H1 (cell line): ENCODE data around the gene NPBWR2. TPM values are rescaled to one million over a fixed set of nuclear protein-coding genes. Genes with fewer than 3 reads are reported as not detected.

Experiments used
- E2F6 ChIP-seq: IDR thresholded peaks from 2 replicates; pipeline ENCODE4 v1.6.1; 2012; ENCODE audit warnings: inconsistent platforms
- EGR1 ChIP-seq: IDR thresholded peaks from 2 replicates; pipeline ENCODE4 v1.6.1; 2011; ENCODE audit warnings: low read depth, low read length, borderline replicate concordance
- GABPA ChIP-seq: IDR thresholded peaks from 2 replicates; pipeline ENCODE4 v1.6.1; 2011; ENCODE audit warnings: mild to moderate bottlenecking, low read length, moderate library complexity, borderline replicate concordance; ENCODE audit not compliant: insufficient read depth
- GTF2F1 ChIP-seq: IDR thresholded peaks from 2 replicates; pipeline ENCODE4 v1.6.1; 2012; ENCODE audit warnings: low read depth, low read length, improper control_type of control experiment, borderline replicate concordance
- NANOG ChIP-seq: IDR thresholded peaks from 2 replicates; pipeline ENCODE4 v1.6.1; 2011; ENCODE audit warnings: low read length, low read depth, mild to moderate bottlenecking, inconsistent platforms; ENCODE audit not compliant: insufficient read depth, poor library complexity, severe bottlenecking
- POLR2A ChIP-seq, 2 experiments: IDR thresholded peaks; 1 replicate in 1 of 2; 2 replicates in 1 of 2; pipeline ENCODE4 v1.6.1; 2011; ENCODE audit warnings: low read depth in 2 of 2, low read length in 2 of 2, mild to moderate bottlenecking in 2 of 2; ENCODE audit errors: control extremely low read depth in 1 of 2
- POLR2AphosphoS5 ChIP-seq: IDR thresholded peaks from 2 replicates; pipeline ENCODE4 v1.6.1; 2011; ENCODE audit warnings: low read depth, low read length
- RFX5 ChIP-seq: IDR thresholded peaks from 2 replicates; pipeline ENCODE4 v1.6.1; 2011; ENCODE audit warnings: low read depth, low read length, improper control_type of control experiment, borderline replicate concordance
- ZNF274 ChIP-seq: IDR thresholded peaks from 2 replicates; pipeline ENCODE4 v1.7.0; 2012; ENCODE audit warnings: low read length, borderline replicate concordance; ENCODE audit errors: extremely low read depth
- polyA plus RNA-seq, 7 experiments: library from polyadenylated mRNA; depleted of rRNA in 3 of 7; stranded (reverse) in 5 of 7; unstranded in 2 of 7; fragments of >200 nt in 5 of 7; fragments of 200-250 nt in 2 of 7; gene quantifications; 1 replicate in 5 of 7; 2 replicates in 1 of 7; 4 replicates in 1 of 7; pipeline versions ENCODE4 v1.2.1 to v1.2.3, GENCODE V29; 2011 to 2013; ENCODE audit warnings: missing spikeins in 2 of 7, mixed read lengths in 2 of 7
- total RNA-seq: library from RNA; stranded (reverse); fragmentation: NEBNext Ultra II Directional; extraction: Animal tissue kit (Norgen Biotek cat#: 25700); gene quantifications from 2 replicates; pipeline ENCODE4 v1.2.1, GENCODE V29; 2021

Gene NPBWR2
- total and polyA plus RNA-seq, 2 of the 8 experiments (the other 6 are each of a cell fraction or from before 2014, with no cell fraction given) = not detected

- no peak for TF ChIP-seq GABPA
- TF ChIP-seq RFX5 = no peak
- no peak for TF ChIP-seq E2F6
- no peak for TF ChIP-seq ZNF274
- TF ChIP-seq EGR1 = no peak
- TF ChIP-seq POLR2AphosphoS5 = no peak
- no peak for TF ChIP-seq POLR2A (IDR thresholded peaks at IDR 0.05; ENCODE audit: control extremely low read depth in 1 of 2, low read depth in 2 of 2, low read length in 2 of 2)
- TF ChIP-seq NANOG = no peak
- TF ChIP-seq GTF2F1 = no peak
Observed at GRCh38 chr20:64116541-64117431, 9.4 kb upstream of the NPBWR2 start (continued).
